Cardiac fibroblast (primary cell): Measurements from ENCODE around the gene LRP1B.

Experiments
- DNase-seq, 2 donors: peaks; one replicate each; pipeline versions ENCODE4 v3.0.0 to v3.0.0-alpha.2; 2010; ENCODE audit warnings: low read depth in 2 of 2
- H3K4me3 ChIP-seq, 2 donors: replicated peaks in 1 of 2; 1 replicate in 1 of 2; 2 replicates in 1 of 2; pipeline ENCODE4 v1.5.1; 2011; ENCODE audit warnings: low read depth in 2 of 2, low read length in 2 of 2, mild to moderate bottlenecking in 2 of 2, moderate library complexity in 1 of 2
- CTCF ChIP-seq: IDR thresholded peaks from one replicate; pipeline ENCODE4 v1.5.1; 2011; ENCODE audit warnings: low read depth, mild to moderate bottlenecking, low read length, inconsistent platforms

LRP1B gene

GRCh38 chr2:140586379-140586778 lies 1544.4 kb downstream of the LRP1B start:
- H3K4me3 ChIP-seq = no peak overlapping the region
- peak; percentile 40 for TF ChIP-seq CTCF
- DNase-seq = peak; percentile 10 to 28

GRCh38 chr2:140585016-140585415 lies 1545.8 kb downstream of the LRP1B start:
- TF ChIP-seq CTCF = no peak
- peak in 1 of 2 donors; percentile 4 for DNase-seq

GRCh38 chr2:140584471-140584870 lies 1546.3 kb downstream of the LRP1B start:
- no peak for DNase-seq
- H3K4me3 ChIP-seq = no peak overlapping the region
- no peak for TF ChIP-seq CTCF

More at GRCh38 chr2:140585016-140585415, 1545.8 kb downstream of the LRP1B start:
- no peak overlapping the region for H3K4me3 ChIP-seq

- peak; percentile 23 to 29 for DNase-seq
- TF ChIP-seq CTCF = no peak
These were observed 1550.2 kb downstream of the LRP1B start for GRCh38 chr2:140580532-140581151.

GRCh38 chr2:140577453-140577852 lies 1553.4 kb downstream of the LRP1B start:
- DNase-seq = no peak
- TF ChIP-seq CTCF = no peak
- H3K4me3 ChIP-seq = no peak overlapping the region

More at GRCh38 chr2:140580532-140581151, 1550.2 kb downstream of the LRP1B start:
- H3K4me3 ChIP-seq = no peak overlapping the region

GRCh38 chr2:140567734-140568133 lies 1563.1 kb downstream of the LRP1B start:
- DNase-seq = peak; percentile 5 to 62
- no peak overlapping the region for H3K4me3 ChIP-seq
- no peak for TF ChIP-seq CTCF

- TF ChIP-seq CTCF = no peak
- H3K4me3 ChIP-seq = no peak overlapping the region
- no peak for DNase-seq
These were observed 1565.1 kb downstream of the LRP1B start for GRCh38 chr2:140565756-140566155.
